ENCODE results near the gene TLDC2. TPM values are rescaled to one million over a fixed set of nuclear protein-coding genes. Genes with fewer than 3 reads are reported as not detected.
"Not testable (repeated sequence)": the region's sequence is repeated elsewhere in the genome, so short reads cannot be mapped to it uniquely, and the experiment has no call there.

The TLDC2 gene
- total RNA-seq, 1 experiment from 2014 or later: 1.1 TPM

- Mint-ChIP-seq H3K4me1 (ENCODE audit: low read depth, unreplicated experiment) (peaks cover 15% of the 10 kb centered on the region), H3K9me3 (ENCODE audit: low read depth, unreplicated experiment) (no peaks in the 10 kb centered on the region), H3K4me3 (ENCODE audit: low read depth, unreplicated experiment) (no peak overlapping the region), H3K27me3 (ENCODE audit: unreplicated experiment) (no peaks in the 10 kb centered on the region), H3K36me3 (ENCODE audit: insufficient read depth, unreplicated experiment) (no peaks in the 10 kb centered on the region), H3K27ac (ENCODE audit: unreplicated experiment) (no peak overlapping the region)
- intact Hi-C loops (cut with micrococcal nuclease; ENCODE audit: unreplicated experiment): no loop called here
- CTCF ChIA-PET: interaction anchor here (1.2 kb wide), 1 partner anchor 10 kb away, joined by 3 read pairs; no protein-coding TSS in a partner anchor
- DNase-seq: no peak
- BruUV-seq (replicated peaks): no TSS peak
- no peak for TF ChIP-seq CTCF (IDR thresholded peaks at IDR 0.05; ENCODE audit: unreplicated experiment)
These were observed 4.0 kb upstream of the TLDC2 start for GRCh38 chr20:36871640-36872570.

DNA sequence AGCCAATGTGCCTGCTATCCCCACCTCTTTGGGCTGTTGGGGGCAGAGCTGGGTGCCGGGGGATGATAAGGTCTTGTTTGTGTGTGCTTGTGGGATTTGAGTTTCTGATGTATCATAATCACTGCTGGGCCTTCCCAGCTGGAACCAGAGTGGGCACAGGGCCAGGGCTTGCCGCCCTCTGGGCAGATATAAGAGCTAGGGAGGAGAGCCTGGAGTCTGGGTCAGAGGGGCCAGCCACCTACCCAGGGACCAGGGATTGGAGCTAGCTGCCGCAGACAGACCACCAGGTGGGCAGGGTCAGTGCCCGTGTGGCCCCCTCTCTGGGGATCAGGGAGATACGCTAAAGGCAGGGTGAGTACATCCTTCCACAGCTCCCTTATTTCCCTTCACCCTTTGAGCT lies 3.1 kb upstream of the TLDC2 start:
- no peak overlapping the region for H3K27ac Mint-ChIP-seq (ENCODE audit: unreplicated experiment)
- H3K4me1 Mint-ChIP-seq (ENCODE audit: low read depth, unreplicated experiment): peaks cover 16% of the 10 kb centered on the region
- intact Hi-C loops (cut with micrococcal nuclease; ENCODE audit: unreplicated experiment): no loop called here
- BruUV-seq (replicated peaks): no TSS peak
- no peak for DNase-seq
- no peaks in the 10 kb centered on the region for H3K36me3 Mint-ChIP-seq (ENCODE audit: insufficient read depth, unreplicated experiment)
- no peaks in the 10 kb centered on the region for H3K27me3 Mint-ChIP-seq (ENCODE audit: unreplicated experiment)
- no peaks in the 10 kb centered on the region for H3K9me3 Mint-ChIP-seq (ENCODE audit: low read depth, unreplicated experiment)
- H3K4me3 Mint-ChIP-seq (ENCODE audit: low read depth, unreplicated experiment): no peak overlapping the region
- no peak for TF ChIP-seq CTCF (IDR thresholded peaks at IDR 0.05; ENCODE audit: unreplicated experiment)
- CTCF ChIA-PET: interaction anchor here (0.9 to 1.1 kb wide), 2 partner anchors 9 kb away, joined by 4 read pairs; a partner anchor contains a TSS

DNA sequence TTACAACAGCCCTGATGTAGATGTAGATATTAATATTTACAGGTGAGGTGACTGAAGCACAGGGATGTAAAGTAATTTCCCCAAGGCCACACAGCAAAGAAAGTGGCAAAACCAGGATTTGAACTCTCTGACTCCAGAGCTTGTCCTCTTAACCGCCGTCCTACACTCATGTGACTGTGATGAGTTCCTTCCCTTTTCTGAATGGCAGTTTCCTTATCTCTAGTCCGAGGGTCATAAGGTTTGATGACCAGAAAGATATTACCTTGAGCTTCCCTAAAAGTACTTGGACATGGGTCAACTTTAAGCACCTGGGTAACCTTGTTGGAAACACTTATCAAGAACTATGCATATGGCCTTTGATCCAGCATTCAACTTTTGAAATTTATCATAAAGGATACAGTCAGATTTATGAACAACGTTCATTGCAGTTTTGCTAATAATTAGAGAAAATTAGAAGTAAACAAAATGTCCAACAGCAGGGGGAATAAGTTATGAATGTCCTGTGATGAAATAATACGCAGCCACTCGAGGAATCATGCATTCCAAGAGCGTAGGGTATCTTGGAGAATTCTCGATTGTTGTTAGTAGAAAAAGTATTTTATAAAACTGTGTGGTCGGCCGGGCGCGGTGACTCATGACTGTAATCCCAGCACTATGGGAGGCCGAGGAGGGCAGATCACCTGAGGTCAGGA lies 2.3 kb upstream of the TLDC2 start:
- intact Hi-C loops (cut with micrococcal nuclease; ENCODE audit: unreplicated experiment): no loop called here
- H3K27ac Mint-ChIP-seq (ENCODE audit: unreplicated experiment): no peak overlapping the region
- H3K27me3 Mint-ChIP-seq (ENCODE audit: unreplicated experiment): no peaks in the 10 kb centered on the region
- no peak for TF ChIP-seq CTCF (IDR thresholded peaks at IDR 0.05; ENCODE audit: unreplicated experiment)
- no peak for DNase-seq
- no peaks in the 10 kb centered on the region for H3K36me3 Mint-ChIP-seq (ENCODE audit: insufficient read depth, unreplicated experiment)
- no peaks in the 10 kb centered on the region for H3K9me3 Mint-ChIP-seq (ENCODE audit: low read depth, unreplicated experiment)
- BruUV-seq (replicated peaks): no TSS peak
- H3K4me1 Mint-ChIP-seq (ENCODE audit: low read depth, unreplicated experiment): peaks cover 16% of the 10 kb centered on the region
- H3K4me3 Mint-ChIP-seq (ENCODE audit: low read depth, unreplicated experiment): no peak overlapping the region
- CTCF ChIA-PET: interaction anchor here (0.7 to 1.1 kb wide), 3 partner anchors 8 to 73 kb away, joined by 3 to 4 read pairs (median 4); a partner anchor contains a TSS

DNA sequence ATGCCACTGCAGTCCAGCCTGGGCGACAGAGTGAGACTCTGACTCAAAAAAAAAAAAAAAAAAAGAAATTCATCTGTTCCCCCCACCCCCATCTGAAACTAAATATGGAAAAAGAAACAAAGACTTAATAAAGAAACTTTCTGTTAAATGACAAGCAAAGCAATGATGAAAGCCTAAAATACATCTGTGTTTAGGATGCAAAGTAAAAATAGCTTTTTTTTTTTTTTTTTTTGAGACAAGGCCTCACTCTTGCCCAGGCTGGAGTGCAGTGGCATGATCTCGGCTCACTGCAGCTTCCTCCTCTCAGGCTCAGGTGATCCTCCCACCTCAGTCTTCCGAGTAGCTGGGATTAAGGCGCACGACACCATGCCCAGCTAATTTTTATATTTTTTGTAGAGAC lies 845 bp upstream of the TLDC2 start:
- H3K27ac Mint-ChIP-seq (ENCODE audit: unreplicated experiment); H3K36me3 Mint-ChIP-seq (ENCODE audit: insufficient read depth, unreplicated experiment); H3K4me3 Mint-ChIP-seq (ENCODE audit: low read depth, unreplicated experiment); DNase-seq; BruUV-seq (replicated peaks); H3K27me3 Mint-ChIP-seq (ENCODE audit: unreplicated experiment); H3K9me3 Mint-ChIP-seq (ENCODE audit: low read depth, unreplicated experiment); intact Hi-C loops (cut with micrococcal nuclease; ENCODE audit: unreplicated experiment): not testable (repeated sequence)
- CTCF ChIA-PET: interaction anchor here (0.6 to 1.4 kb wide), 5 partner anchors 11 to 1969 kb away, joined by 3 to 6 read pairs (median 4); a partner anchor contains a TSS
- H3K4me1 Mint-ChIP-seq (ENCODE audit: low read depth, unreplicated experiment): peaks cover 16% of the 10 kb centered on the region

Data from Calu3 (cell line).